Measurements from ENCODE around the gene B3GAT2. TPM values are rescaled to one million over a fixed set of nuclear protein-coding genes. Genes with fewer than 3 reads are reported as not detected.

B3GAT2 gene, protein sequence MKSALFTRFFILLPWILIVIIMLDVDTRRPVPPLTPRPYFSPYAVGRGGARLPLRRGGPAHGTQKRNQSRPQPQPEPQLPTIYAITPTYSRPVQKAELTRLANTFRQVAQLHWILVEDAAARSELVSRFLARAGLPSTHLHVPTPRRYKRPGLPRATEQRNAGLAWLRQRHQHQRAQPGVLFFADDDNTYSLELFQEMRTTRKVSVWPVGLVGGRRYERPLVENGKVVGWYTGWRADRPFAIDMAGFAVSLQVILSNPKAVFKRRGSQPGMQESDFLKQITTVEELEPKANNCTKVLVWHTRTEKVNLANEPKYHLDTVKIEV
- 0.11 and 0.12 TPM in 2 replicates for total RNA-seq (2022)
- Bru-seq, nascent RNA: percentile 17 among the genes with signal in this experiment
- BruChase-seq, experiment 1, labeled RNA remaining after a 2-hour chase: percentile 10 among the genes with signal in this experiment
- BruChase-seq, experiment 2, labeled RNA remaining after a 6-hour chase: percentile 8 among the genes with signal in this experiment
- long read RNA-seq, partial matches to known transcripts: 0 of 11 reads
- long read RNA-seq, other reads (novel, unspliced or antisense): 11 of 11 reads

DNA sequence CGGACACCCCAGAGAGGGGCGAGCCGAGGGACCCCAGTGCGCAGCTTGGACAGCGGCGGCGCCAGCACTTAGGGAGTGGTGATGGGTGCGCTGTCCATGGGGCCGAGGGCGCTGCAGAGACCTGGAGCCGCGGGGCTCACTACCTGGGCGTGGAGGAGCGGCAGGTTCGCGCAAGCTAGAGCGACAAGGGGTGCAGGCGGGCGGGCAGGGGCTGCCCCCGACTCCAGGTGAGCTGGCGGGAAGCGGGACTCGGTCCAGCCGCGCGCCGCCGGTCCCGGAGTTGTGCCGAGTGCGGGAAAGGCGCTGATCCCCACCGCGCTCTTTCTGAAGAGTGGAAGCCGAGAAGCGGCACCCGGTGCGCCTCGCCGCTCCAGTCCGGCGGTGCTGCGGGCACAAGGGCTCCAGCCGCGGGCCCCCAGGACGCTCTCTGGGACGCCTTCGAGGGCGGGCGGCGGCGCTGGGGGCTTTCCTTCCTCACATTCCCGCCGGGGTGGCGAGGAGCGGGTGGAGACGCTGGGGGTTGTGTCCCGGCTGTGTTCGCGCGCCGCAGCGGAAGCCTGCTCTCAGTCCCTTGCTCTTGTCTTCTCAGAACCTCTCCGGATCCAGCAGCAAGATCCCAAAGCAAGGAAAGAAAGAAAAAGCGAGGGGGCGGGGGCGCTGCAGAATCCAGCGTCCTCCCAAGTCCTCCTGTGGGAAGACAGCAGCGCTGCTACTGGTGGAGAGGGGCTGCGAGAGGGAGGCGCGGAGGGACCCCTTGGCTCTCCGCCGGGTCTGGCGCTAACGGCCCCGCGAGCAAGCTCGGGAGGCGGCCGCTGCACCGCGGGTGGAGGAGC, at the start of gene B3GAT2:
Gene B3GAT2, minus strand, starts transcription at position 610 of the 833 bp plus-strand sequence. CDS start 631 bp downstream, outside the sequence.
- Mint-ChIP-seq H3K27me3 (ENCODE audit: insufficient read depth, unreplicated experiment) (peaks cover 13% of the 10 kb centered on the region), H3K4me3 (ENCODE audit: unreplicated experiment) (peak within 1 kb of the TSS; percentile 68), H3K27ac (ENCODE audit: unreplicated experiment) (no peak within 1 kb of the TSS), H3K4me1 (ENCODE audit: low read depth, unreplicated experiment) (no peaks in the 10 kb centered on the region), H3K9me3 (ENCODE audit: unreplicated experiment) (no peaks in the 10 kb centered on the region), H3K36me3 (ENCODE audit: insufficient read depth, unreplicated experiment) (no peaks in the 10 kb centered on the region)
- ChIA-PET CTCF (interaction anchor here (0.5 to 2.0 kb wide), 8 partner anchors 11 to 646 kb away, joined by 3 to 19 read pairs (median 4); no protein-coding TSS in a partner anchor), POLR2A (no interaction called here)
- intact Hi-C loops (cut with micrococcal nuclease; ENCODE audit: unreplicated experiment): loop anchor here (1.0 to 5.0 kb wide), 3 partner anchors 11 to 734 kb away; no protein-coding TSS in a partner anchor
- Histone ChIP-seq H3K27me3 (replicated peaks; ENCODE audit: control insufficient read depth, insufficient read depth, low read length) (no peaks in the 10 kb centered on the region), H3K4me3 (ENCODE audit: low read depth, low read length) (peak within 1 kb of the TSS; percentile 50), H3K36me3 (ENCODE audit: control insufficient read depth, insufficient read depth, low read length) (no peaks in the 10 kb centered on the region), H3K9me3 (no peaks in the 10 kb centered on the region), H3K4me1 (no peaks in the 10 kb centered on the region)
- TF ChIP-seq, protein P1, sequence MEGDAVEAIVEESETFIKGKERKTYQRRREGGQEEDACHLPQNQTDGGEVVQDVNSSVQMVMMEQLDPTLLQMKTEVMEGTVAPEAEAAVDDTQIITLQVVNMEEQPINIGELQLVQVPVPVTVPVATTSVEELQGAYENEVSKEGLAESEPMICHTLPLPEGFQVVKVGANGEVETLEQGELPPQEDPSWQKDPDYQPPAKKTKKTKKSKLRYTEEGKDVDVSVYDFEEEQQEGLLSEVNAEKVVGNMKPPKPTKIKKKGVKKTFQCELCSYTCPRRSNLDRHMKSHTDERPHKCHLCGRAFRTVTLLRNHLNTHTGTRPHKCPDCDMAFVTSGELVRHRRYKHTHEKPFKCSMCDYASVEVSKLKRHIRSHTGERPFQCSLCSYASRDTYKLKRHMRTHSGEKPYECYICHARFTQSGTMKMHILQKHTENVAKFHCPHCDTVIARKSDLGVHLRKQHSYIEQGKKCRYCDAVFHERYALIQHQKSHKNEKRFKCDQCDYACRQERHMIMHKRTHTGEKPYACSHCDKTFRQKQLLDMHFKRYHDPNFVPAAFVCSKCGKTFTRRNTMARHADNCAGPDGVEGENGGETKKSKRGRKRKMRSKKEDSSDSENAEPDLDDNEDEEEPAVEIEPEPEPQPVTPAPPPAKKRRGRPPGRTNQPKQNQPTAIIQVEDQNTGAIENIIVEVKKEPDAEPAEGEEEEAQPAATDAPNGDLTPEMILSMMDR (IDR thresholded peaks at IDR 0.05; ENCODE audit: insufficient read depth in 1 of 2, low read depth in 1 of 2, low read length in 1 of 2, severe bottlenecking in 1 of 2, unreplicated experiment in 1 of 2): no peak
- no peak for DNase-seq
- BruUV-seq (replicated peaks): no TSS peak

DNA sequence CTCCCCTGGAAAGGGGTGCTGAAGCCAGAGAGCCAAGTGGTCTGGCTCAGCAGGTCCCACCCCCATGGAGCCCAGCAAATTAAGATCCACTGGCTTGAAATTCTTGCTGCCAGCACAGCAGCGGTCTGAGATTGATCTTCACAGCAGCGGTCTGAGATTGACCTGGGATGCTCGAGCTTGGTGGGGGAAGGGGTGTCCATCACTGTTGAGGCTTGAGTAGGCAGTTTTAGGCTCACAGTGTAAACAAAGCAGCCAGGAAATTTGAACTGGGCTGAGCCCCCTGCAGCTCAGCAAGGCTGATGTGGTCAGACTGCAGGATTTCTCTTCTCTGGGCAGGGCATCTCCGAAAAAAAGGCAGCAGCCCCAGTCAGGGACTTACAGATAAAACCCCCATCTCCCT, 41.3 kb upstream of the B3GAT2 start:
- BruUV-seq (replicated peaks): no TSS peak
- Mint-ChIP-seq H3K4me3 (ENCODE audit: unreplicated experiment) (no peak overlapping the region), H3K4me1 (ENCODE audit: low read depth, unreplicated experiment) (no peaks in the 10 kb centered on the region), H3K27me3 (ENCODE audit: insufficient read depth, unreplicated experiment) (peaks cover 17% of the 10 kb centered on the region), H3K9me3 (ENCODE audit: unreplicated experiment) (no peaks in the 10 kb centered on the region), H3K27ac (ENCODE audit: unreplicated experiment) (no peak overlapping the region), H3K36me3 (ENCODE audit: insufficient read depth, unreplicated experiment) (no peaks in the 10 kb centered on the region)
- intact Hi-C loops (cut with micrococcal nuclease; ENCODE audit: unreplicated experiment): no loop called here
- DNase-seq: no peak
- TF ChIP-seq, protein P1 (IDR thresholded peaks at IDR 0.05; ENCODE audit: insufficient read depth in 1 of 2, low read depth in 1 of 2, low read length in 1 of 2, severe bottlenecking in 1 of 2, unreplicated experiment in 1 of 2): no peak
- ChIA-PET CTCF (no interaction called here), POLR2A (no interaction called here)
- H3K4me3 ChIP-seq (ENCODE audit: low read depth, low read length): no peak overlapping the region
- H3K36me3 ChIP-seq (ENCODE audit: control insufficient read depth, insufficient read depth, low read length): no peaks in the 10 kb centered on the region
- no peaks in the 10 kb centered on the region for H3K27me3 ChIP-seq (replicated peaks; ENCODE audit: control insufficient read depth, insufficient read depth, low read length)
- H3K4me1 ChIP-seq: no peaks in the 10 kb centered on the region
- no peaks in the 10 kb centered on the region for H3K9me3 ChIP-seq

DNA sequence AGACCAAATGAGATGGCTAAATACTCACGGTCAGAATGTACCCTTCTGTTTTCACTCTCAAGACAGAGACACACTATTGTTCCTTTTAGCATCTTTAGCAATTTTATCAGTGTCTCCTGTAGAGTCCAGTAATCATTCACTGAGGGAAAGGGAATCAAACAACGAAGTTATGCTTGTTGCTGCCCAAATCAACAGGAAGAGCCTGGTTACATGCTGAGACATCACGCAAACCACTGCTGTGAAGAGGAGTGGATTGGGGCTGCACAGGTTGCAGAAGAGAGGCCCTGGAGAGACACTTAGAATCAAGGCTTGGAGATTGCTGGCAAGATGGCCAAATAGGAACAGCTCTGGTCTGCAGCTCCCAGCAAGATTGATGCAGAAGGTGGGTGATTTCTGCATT, 40.5 kb upstream of the B3GAT2 start:
- Histone ChIP-seq H3K36me3 (ENCODE audit: control insufficient read depth, insufficient read depth, low read length) (no peaks in the 10 kb centered on the region), H3K4me3 (ENCODE audit: low read depth, low read length) (no peak overlapping the region), H3K4me1 (no peaks in the 10 kb centered on the region), H3K9me3 (no peaks in the 10 kb centered on the region), H3K27me3 (replicated peaks; ENCODE audit: control insufficient read depth, insufficient read depth, low read length) (no peaks in the 10 kb centered on the region)
- Mint-ChIP-seq H3K27me3 (ENCODE audit: insufficient read depth, unreplicated experiment) (peaks cover 17% of the 10 kb centered on the region), H3K4me3 (ENCODE audit: unreplicated experiment) (no peak overlapping the region), H3K4me1 (ENCODE audit: low read depth, unreplicated experiment) (no peaks in the 10 kb centered on the region), H3K36me3 (ENCODE audit: insufficient read depth, unreplicated experiment) (no peaks in the 10 kb centered on the region), H3K9me3 (ENCODE audit: unreplicated experiment) (no peaks in the 10 kb centered on the region), H3K27ac (ENCODE audit: unreplicated experiment) (no peak overlapping the region)
- no TSS peak for BruUV-seq (replicated peaks)
- POLR2A ChIA-PET: no interaction called here
- intact Hi-C loops (cut with micrococcal nuclease; ENCODE audit: unreplicated experiment): no loop called here
- CTCF ChIA-PET: no interaction called here
- DNase-seq: no peak
- TF ChIP-seq, protein P1 (IDR thresholded peaks at IDR 0.05; ENCODE audit: insufficient read depth in 1 of 2, low read depth in 1 of 2, low read length in 1 of 2, severe bottlenecking in 1 of 2, unreplicated experiment in 1 of 2): no peak
